Mammary epithelial cell (primary cell): ENCODE data around the gene ZNF805.

Experiments
- EZH2 ChIP-seq: IDR thresholded peaks from 2 replicates; pipeline ENCODE4 v1.6.1; 2012; ENCODE audit warnings: low read length, inconsistent platforms, borderline replicate concordance
- TF ChIP-seq, protein P1 (sequence below), 2 donors: IDR thresholded peaks in 1 of 2; conservative IDR thresholded peaks in 1 of 2; 2 replicates each; pipeline ENCODE4 v1.5.1; 2011 to 2012; ENCODE audit warnings: inconsistent platforms in 2 of 2, low read length in 2 of 2, mild to moderate bottlenecking in 2 of 2, control low read depth in 1 of 2, low read depth in 1 of 2; ENCODE audit not compliant: insufficient read depth in 1 of 2; ENCODE audit errors: extremely low read depth in 1 of 2

DNA sequence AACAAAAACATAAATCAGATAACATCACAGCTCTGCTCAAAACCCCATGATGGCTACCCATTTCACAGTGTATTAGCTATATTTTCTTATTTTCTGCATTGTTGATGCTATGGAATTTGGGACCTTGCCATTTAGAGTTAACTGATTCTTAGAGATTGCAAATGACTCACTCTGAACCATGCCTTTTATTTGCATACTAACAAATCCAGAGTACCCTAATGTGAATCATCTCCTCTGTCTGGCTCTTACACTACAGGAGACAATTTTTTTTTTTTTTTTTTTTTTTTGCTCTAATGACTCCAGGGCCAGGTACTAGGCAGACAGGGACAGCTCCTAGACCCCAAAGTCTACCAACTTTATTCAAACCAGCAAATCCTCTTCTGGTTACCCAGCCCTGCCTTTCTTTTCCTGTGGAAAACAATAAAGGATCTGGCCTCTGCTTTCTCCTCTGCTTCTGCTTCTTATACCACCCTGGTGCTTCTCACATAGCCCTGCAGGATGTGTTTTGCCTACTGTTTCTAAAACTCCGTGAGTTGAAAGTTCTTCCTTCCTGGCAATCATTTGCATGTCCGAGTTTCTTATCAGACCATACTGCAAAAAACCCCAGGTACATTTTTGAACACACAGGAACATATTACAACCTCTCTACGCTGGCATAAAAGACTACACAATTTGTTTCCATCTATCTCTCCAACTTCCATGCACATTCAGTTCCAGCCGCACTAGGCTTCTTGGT, 29.3 kb downstream of the ZNF805 start:
- TF ChIP-seq, protein P1, sequence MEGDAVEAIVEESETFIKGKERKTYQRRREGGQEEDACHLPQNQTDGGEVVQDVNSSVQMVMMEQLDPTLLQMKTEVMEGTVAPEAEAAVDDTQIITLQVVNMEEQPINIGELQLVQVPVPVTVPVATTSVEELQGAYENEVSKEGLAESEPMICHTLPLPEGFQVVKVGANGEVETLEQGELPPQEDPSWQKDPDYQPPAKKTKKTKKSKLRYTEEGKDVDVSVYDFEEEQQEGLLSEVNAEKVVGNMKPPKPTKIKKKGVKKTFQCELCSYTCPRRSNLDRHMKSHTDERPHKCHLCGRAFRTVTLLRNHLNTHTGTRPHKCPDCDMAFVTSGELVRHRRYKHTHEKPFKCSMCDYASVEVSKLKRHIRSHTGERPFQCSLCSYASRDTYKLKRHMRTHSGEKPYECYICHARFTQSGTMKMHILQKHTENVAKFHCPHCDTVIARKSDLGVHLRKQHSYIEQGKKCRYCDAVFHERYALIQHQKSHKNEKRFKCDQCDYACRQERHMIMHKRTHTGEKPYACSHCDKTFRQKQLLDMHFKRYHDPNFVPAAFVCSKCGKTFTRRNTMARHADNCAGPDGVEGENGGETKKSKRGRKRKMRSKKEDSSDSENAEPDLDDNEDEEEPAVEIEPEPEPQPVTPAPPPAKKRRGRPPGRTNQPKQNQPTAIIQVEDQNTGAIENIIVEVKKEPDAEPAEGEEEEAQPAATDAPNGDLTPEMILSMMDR (conservative IDR thresholded peaks at IDR 0.05 in 1 of 2, IDR thresholded peaks at IDR 0.05 in 1 of 2; ENCODE audit: extremely low read depth in 1 of 2, insufficient read depth in 1 of 2, low read depth in 1 of 2, low read length in 2 of 2): no peak
- TF ChIP-seq EZH2: no peak
